ENCODE data around the gene TM9SF2. TPM values are rescaled to one million over a fixed set of nuclear protein-coding genes. Genes with fewer than 3 reads are reported as not detected.
A peak's percentile ranks its signal among the peaks of the same experiment; 100 is the strongest.

Gene TM9SF2
- total RNA-seq, 1 donor from 2014 or later: 125 TPM

DNA sequence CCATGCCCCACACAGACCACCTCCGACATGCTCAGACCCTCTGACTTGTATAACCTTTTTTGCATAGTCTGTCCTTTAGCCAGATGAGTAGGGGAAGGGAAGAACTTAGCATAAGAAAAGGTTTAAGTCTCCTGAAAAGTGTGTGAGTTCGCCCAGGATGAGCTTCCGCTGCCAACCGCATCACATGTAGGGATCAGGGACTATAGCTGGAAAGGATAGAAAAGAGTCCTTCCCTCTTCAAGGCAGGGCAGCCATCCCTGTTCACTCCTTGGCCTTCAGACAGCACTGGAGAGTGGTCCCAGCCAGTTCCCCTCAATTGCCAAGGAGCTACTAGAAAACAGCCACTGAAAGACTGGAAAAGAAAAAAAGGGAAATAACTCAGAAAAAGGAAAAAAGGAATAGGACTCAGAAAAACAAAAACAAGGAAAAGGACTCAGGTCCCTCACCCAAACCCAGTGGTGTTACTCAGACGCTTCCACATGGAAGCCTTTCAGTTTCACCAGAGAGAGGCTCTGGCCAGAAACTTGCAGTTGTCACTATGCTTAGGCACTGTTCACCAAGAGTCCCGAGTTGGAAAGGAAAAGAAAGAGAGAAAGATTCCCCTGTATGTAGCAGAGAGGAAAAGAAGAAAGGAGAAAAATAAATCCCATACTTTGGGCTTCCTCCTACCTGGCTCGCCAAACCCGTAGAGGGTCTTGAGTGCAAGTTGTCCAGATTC, 5.6 kb upstream of the TM9SF2 start:
- no peak for DNase-seq (ENCODE audit: low spot score)

GRCh38 chr13:99496184-99497142, 4.8 kb upstream of the TM9SF2 start:
- DNase-seq (ENCODE audit: low spot score): peak; percentile 62

DNA sequence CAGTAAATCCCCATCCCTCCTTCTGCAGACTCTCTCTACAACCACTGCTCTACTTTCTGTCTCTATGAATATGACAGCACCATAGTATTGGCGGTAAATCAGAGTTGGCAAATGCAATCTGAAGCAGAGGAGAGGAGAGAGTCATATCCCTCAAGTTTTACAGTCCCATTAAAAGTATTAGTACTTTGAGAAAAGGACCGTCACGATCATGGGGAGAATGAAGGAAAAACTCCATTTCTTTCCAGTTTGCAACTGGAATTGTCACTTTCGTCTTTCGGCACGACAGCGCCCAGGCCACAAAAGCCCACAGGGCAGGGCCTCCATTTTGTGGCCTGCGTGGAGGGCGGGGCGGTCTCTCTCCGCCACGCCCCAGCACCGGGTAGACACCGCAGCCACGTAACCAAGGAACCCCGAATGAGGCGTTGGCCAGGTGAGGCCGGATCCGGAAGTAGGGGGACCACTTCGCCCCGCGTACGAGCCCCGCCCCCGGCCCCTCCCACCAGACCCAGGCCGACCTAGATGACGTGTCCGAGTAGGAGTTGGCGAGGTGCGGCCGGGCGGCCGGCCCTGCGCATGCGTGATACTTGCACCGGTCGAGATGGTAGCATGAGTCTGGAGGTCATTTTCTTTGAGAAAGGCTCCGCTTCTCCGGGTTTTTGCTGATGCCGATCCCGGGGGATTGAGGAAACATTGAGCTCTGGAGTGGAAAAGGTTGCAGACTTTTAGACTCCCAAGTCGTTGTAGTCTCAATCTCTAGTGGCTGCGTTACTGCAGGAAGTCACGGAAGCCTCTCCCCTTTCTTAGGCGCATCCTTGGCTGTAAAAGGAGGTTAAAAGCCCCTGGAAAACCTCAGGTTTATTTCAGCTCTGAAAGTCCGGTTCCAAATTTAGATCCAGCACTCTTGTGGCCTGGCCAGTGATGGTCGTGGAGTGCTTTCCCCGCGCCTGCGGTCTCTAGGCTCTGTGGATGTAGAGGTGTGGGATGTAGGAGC, 2.8 kb upstream of the TM9SF2 start:
- DNase-seq (ENCODE audit: low spot score): peak; percentile 98

GRCh38 chr13:99500839-99501183, 461 bp upstream of the TM9SF2 start:
- no peak for DNase-seq (ENCODE audit: low spot score)

- no peak for DNase-seq (ENCODE audit: low spot score)
These were observed 603 bp downstream of the TM9SF2 start for GRCh38 chr13:99501848-99502301.

DNA sequence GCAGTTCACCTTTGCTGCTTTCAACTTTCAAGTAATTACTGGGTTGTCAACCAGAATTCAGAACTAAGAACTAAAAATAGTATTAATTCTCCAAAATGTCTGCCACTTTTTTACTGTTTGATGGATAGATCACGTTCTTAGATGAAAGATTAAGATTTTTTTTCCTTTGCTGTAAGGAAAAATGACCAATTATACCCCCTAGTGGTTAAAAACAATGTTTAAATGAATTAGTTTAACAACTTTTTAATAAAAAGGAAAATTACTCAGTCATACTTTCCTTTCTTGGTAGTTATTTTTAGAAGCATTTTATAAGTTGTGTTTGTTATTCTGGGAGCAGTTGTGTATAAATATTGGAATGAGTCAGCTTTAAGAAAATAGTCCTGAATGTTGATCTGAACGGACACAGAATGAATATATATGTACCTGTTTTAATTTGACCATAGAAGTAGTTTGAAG, 4.6 kb downstream of the TM9SF2 start:
- no peak for DNase-seq (ENCODE audit: low spot score)

DNA sequence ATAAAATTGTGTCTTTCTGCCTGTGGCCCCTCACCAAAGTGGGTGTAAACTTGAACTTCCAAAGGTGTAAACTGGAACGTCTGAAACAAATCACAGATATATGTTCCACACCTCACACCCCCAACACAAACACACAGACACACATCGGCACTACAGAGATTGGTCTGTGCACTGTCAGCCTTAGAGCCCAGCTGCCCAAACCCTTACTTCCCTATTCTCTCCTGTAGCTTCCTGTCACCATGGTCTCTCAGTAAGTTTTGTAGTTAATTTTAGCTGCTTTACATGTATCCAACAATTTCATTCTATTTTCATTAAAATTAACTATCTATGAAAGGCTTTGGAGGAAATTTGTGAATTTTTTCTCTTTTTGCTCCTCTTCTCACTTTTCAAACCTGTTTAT, 5.4 kb downstream of the TM9SF2 start:
- no peak for DNase-seq (ENCODE audit: low spot score)

GRCh38 chr13:99507054-99507453, 5.8 kb downstream of the TM9SF2 start:
- DNase-seq (ENCODE audit: low spot score): no peak

- no peak for DNase-seq (ENCODE audit: low spot score)
These were observed 6.3 kb downstream of the TM9SF2 start for GRCh38 chr13:99507551-99507950.

- DNase-seq (ENCODE audit: low spot score): no peak
These were observed 6.7 kb downstream of the TM9SF2 start for GRCh38 chr13:99507986-99508385.

DNA sequence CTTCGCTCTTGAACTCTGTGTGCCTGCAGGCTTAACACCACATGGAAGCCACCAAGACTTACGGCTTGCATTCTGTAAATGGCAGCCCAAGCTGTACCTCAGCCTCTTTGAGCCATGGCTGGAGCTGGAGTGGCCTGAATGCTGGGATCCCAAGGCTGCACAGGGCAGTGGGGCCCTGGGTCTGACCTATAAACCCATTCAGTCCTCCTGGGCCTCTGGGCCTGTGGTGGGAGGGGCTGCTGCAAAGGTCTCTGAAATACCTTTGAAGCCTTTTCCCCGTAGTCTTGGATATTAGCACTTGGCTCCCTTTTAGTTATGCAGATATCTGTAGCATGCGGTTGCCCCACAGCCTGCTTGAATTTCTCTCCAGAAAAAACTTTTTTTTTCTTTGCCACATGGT, 8.2 kb downstream of the TM9SF2 start:
- DNase-seq (ENCODE audit: low spot score): no peak

DNA sequence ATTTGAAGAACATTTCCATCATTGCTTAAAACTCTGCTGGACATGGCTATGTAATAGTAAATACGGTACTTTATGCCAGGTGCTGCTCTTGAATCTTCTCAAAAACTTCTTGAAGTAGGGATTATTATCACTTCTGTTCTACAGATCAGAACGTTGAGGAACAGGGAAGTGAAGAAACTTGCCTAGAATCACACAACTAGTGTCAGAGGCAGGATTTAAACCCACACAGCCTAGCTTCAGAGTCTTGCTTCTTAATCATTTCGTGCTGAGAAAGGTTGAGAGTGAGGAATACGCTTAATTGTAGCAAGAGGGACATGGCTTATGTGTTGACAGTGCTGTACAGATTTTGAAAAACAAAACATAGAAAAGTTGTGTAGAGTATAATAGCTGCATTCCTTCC, 13.5 kb downstream of the TM9SF2 start:
- DNase-seq (ENCODE audit: low spot score): no peak

DNA sequence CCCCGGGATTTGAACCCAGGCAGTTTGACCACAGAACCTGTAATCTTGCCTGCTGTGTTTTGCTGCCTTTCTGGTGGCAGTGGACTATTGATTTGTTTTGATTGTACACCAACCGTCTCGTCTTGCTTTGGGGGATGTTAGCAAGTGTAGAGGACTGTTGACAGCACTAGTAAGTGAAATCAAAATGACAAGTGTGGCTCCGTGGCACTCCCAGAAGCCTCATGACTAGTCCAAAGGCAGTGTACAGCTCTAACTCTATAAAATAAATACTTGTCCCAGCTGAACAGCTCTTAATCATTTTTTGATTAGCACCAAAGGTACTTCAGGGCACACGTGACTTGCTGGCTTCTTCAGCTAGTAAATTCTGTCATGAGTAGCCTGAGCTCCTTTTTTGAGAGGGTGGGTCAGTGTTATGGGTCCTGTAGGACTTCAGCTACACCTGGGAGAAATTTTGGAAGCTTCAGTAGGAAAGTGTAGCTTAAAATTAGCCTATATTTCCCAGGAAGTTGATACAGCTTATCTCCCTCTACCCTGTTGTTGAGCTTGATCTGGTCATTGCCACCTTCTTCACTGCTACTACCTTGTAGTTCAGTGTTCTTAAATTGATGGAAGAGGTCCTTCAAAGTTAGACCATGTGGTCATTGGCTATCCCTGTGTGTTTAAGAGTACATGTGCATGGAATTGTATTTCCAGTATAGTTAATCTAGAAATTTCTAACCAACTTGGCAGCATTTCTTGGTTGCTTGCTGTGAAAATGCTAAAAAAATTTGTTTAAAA, 15.1 kb downstream of the TM9SF2 start:
- DNase-seq (ENCODE audit: low spot score): no peak

DNA sequence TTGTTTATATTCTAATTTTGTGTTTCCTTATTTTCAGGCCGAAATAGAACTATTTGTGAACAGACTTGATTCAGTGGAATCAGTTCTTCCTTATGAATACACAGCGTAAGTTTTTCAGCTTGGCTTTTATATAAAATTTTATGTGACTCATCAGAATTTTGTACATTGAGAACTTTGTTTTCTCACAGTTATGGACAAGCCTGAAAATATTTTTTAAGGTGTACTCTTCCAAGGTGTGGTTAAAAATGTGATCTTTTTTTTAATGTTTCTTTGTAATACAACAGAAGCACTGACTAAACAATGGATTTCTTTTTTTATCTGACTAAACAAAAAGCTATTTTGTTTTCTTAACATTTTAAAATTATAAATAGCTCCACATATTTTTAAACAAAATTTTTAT, 16.3 kb downstream of the TM9SF2 start:
- no peak for DNase-seq (ENCODE audit: low spot score)

GRCh38 chr13:99517984-99518383, 16.7 kb downstream of the TM9SF2 start:
- no peak for DNase-seq (ENCODE audit: low spot score)

DNA sequence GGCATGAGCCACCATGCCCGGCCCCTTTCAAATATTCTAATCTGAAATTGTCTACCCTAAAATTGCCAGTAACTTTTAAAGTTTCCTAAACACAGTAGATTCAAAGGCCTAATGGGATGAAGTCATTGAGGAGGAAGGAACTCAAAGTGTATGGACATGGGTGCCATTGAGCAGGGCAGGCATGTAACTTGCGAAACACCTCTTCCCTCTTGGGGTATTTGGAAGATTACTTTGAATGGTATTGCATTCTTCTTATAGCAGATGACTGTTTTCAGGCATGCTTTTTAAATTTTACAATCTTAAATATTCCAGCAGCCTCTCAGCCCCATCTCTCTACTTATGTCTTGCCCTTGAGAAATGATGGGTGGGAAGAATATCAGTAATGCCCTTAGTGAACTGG, 21.0 kb downstream of the TM9SF2 start:
- DNase-seq (ENCODE audit: low spot score): no peak

DNA sequence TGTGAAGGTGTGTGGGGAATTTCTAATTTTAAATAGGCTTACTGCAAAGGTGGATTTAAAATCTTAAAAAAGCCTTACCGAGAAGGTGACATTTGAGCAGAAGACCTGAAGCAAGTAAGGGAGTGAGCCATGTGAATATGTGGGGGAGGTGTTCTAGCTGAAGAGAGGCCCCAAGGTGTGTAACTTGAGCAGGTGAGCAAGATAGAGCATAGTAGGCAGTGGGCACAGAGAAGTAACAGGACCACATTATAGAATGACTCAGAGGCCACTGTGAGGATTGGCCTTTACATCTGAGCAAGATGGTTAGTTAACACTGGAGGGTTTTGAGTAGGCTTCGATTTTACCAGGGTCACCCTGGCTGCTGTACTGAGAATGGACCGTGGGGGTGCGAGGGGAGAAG, 22.6 kb downstream of the TM9SF2 start:
- no peak for DNase-seq (ENCODE audit: low spot score)

- DNase-seq (ENCODE audit: low spot score): no peak
These were observed 24.7 kb downstream of the TM9SF2 start for GRCh38 chr13:99525967-99526366.

GRCh38 chr13:99526549-99526948, 25.3 kb downstream of the TM9SF2 start:
- DNase-seq (ENCODE audit: low spot score): no peak

DNA sequence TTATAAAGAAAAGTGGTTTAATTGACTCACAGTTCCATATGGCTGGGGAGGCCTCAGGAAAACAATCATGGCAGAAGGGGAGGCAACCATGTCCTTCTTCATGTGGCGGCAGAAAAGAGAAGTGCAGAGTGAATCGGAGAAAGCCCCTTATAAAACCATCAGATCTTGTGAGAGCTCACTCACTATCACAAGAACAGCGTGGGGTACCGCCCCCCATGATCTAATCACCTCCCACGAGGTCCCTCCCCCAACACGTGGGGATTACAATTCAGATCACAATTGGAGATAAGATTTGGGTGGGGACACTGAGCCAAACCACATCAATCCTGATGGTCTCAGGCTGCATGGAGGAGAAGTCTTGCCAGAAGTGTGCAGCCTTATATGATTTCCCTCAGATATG, 26.0 kb downstream of the TM9SF2 start:
- no peak for DNase-seq (ENCODE audit: low spot score)

GRCh38 chr13:99528547-99528946, 27.3 kb downstream of the TM9SF2 start:
- no peak for DNase-seq (ENCODE audit: low spot score)

All from umbilical cord (tissue), 2 donors.